CD4-positive, alpha-beta T cell treated with Interleukin-4 for 1 hour (primary cell): ENCODE data around the gene PLXNA1.
A peak's percentile ranks its signal among the peaks of the same experiment; 100 is the strongest.

Source experiments
- DNase-seq, 2 donors: peaks; one replicate each; pipeline ENCODE4 v3.0.0-alpha.2; 2020 to 2022

PLXNA1 gene

GRCh38 chr3:126982471-126983175 is at the start of gene PLXNA1:
TSS of gene PLXNA1 (plus strand) at chr3:126983115. CDS start at chr3:126988594, 5,479 bp downstream.
- DNase-seq = peak; percentile 90 to 93

DNA sequence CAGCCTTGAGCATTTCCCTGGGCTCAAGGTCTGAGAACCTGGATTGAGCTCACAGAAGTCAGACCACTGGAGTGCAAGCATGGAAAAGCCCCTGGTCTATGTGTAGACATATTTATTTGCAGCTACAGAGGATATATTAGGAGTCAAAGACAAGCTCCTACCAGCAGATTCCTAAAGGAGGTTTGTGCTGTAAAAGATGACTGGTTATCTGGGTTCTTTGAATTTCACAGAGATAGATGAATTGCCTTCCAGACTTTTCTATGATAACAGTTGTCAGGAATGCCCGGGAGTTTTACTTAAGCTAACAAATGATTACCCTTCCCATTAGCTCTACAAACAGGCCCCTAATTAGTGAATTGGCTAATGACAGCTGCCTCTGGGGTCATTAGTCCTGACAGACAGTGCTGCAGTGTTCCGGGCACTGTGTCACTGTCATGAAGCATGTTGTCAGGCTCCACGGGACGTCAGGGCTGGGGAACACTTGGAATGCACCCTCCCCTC is 48.8 kb upstream of the PLXNA1 start:
- no peak for DNase-seq

DNA sequence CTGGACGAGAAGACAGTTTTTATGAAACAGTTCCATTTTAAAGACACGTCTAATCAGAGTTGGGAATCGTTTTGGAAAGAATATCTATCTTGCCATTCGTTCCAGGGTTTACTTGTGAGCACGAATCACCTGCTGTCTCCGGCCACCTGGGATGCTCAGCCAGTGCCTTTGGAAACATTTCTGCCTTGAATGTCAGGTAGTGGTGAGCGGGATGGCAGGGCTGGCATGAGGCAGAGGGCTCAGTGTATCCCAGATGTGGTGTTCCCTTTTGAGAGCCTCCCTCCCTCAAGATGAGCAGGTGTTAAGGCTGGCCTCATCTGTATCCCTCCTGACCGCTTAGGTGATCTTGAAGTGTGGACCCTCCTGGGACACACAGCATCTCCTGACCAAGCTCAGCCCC is 47.9 kb upstream of the PLXNA1 start:
- no peak for DNase-seq

DNA sequence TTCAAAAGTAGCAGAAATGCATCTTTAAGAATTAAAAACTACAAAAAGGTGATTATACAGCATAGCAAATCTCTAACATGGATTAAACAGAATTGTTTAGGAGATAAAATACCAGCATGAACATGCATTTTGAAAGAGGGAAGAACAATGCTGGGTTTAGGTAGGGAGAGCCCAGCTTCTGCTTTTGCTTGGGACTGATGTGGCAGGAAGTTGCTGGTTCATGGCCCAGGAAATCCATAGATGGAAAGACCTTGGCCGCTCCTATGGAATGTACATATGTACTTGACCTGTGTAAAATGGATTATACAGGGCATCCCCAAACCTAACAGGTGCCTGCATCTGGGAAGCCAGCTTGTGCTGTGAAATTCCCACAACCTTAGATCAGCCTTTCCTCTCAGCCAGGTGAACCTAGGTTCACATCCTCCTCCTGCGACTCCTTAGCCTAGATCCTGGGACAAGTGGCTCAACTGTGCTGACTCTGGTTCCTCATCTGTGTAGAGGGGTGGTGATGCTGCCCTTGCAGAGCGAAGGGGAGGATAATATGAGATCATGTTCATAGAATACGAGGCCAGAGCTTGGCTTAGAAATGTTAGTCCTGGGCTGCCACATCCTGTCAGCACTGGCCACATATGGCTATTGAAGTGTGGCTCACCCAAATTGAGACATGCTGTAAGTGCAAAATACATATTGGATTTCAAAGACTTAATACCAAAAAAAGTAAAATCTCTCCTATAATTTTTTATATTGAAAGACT is 47.0 kb upstream of the PLXNA1 start:
- DNase-seq = no peak

DNA sequence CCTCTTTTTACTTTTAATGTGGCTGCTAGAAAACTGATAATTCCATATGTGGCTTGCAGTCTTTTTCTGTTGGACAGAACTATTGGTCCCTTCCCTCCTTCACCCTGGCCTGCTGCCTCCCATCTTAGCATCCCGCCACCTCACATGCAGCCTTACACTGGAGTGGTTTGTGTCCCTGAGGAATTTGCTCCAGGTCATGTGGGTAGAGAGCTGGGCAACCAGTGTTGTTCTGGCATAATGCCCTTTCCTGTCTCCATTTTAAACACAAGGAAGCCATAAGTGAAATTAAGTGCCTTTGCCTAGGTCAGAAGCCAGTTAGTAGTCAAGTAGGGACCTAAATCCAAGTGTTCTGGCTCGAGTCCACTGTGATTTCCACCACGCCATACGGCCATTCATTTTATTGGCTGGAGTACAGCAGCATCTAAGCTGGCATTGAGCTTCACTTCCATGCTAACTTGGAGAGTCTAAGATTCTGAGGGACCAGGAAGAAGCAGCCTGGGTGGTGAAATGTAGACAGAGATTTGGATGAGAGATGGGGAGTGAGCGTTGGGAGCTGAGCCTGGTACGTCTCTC is 46.0 kb upstream of the PLXNA1 start:
- no peak for DNase-seq

DNA sequence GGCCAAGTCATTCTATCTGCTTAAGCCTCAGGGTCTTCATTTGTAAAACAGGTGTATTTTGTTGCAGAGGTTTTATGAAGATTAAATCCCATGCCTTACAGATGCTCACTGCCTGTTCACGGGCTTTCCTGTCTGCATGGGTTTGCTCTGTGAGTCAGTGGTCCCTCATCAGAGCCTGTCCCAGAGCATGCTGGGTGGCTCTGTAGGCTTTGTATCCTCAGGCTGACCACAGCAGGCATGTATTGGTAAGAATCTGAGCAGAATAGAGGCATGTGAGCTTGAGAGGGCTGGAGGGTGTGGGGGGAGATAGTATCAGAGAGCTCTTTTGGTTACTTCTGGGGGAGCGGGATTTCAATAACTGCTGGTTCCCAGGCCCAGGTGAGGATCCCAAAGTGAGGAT is 45.4 kb upstream of the PLXNA1 start:
- DNase-seq = no peak

- DNase-seq = no peak
Measured at GRCh38 chr3:126937973-126938372, 44.9 kb upstream of the PLXNA1 start.

DNA sequence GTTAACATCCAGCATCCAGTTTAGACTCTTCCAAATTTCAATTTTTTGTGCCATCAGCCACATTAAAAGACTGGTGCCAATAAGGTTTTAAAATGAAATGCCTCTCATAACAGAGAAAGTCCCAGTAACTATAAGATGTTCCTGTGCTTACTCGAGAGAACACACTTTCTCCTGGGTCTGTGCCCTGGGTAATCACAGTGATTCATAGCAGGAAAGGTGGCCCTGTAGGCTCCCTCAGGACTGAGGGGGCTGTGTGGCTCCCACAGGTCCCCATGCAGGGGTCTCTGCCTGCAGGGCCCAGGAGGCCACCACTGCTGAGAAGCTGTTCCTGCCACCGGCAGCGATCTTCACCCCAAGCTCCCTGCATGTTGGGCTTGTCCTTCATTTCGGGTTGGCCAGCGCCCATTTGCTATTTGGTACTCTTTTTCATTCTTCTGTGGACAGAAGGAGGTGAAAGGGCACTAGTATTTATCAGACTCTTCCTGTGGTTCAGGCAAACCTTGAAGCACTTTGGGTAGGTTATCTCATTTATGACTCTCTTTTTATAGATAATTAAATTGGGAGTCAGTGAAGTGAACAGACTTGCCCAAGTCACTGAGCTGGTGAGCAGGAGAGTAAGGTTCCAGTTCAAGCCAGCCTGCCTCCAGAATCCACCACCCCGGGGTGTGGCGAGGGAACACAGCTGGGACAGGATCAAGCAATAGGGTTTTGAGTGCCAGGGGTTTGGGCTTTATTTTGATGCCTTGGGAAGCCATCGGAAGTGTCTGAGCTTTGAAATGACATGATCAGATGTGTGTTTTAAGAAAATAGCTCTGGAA is 44.2 kb upstream of the PLXNA1 start:
- DNase-seq = no peak

GRCh38 chr3:126939338-126939718 is 43.6 kb upstream of the PLXNA1 start:
- DNase-seq = no peak

- DNase-seq = no peak
Measured at GRCh38 chr3:126939733-126940132, 43.2 kb upstream of the PLXNA1 start.

GRCh38 chr3:126941721-126942270 is 41.1 kb upstream of the PLXNA1 start:
- no peak for DNase-seq

DNA sequence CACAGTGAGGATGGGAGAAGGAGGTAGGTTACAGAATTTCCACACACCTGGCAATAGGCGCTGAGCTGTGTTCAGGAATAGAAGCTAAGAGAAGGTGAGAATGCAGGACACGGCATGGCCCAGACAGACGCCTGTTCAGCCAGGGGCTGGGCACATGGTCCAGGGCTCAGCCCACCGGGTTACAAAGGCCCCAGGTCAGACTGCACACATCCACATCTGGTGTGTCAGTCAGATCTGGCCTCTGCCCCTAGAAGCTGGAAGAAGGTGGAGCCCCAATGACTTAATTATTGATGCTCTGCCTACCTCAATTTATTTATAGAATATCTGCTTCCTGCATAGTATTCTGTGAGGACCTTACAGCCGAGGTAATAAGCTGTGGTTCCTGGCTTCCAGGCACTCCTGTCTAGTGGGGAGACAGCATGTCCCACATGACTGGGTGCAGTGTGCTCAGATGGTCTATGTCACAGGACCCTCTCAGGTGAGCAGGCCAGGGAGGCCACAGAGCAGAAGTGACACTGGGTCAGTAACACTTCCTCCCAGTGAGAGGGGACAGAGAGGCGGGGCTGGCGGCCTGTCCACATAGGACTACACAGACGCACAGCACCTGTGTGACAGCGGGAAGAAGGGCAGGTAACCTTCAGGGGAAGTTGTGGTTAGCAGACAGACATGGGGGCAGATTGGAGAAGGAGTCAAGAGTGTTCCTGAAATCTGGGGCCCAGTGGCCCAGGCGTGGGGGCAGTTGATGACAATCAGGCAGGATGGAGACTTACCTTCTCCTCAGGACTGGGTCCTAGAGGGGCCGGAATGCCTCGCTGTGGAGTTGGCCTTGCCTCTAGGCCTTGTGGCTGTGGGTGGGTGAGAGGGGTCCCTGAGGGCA is 38.6 kb upstream of the PLXNA1 start:
- no peak for DNase-seq

DNA sequence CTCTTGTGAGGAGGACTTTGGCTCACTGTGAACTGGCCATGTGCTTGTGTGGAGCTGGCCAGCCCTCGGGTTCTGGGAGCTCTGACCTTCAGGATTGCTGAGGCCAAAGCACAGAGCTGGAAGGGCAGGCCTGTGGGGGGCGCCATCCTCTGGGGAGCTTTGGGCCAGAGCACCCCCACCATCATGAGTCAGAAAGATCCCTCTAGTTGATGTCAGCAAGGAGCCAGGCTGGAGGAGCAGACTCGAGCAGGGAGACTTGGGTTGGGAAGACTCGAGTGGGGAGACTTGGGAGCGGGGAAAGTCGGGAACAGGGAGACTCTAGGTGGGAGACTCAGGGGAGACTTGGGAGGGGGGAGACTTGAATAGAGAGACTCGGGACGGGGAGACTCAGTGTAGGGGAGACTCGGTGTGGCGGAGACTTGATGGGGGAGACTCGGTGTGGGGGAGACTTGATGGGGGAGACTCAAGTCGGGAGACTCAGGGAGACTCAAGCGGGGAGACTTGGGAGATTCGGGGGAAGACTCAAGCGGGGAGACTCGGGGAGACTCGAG is 37.7 kb upstream of the PLXNA1 start:
- no peak for DNase-seq

DNA sequence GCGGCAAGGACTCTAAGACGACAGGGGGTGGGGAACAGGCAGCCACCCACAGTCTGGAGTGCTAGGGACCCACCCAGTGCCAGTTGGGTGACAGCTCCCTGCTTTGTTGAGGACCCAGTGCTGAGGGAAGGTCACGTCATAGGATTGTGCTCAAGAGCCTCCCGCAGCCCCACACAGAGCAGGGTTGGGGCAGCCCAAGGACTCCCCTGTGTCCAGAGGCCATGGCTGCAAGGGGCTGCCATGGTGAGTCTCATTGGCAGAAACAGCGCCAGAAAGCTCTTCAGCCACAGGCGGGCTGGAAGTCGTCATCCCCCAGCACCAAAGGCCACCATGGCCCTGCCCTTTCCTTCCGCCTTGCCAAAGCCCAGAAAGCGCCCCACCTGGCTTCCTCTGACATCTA is 37.0 kb upstream of the PLXNA1 start:
- DNase-seq = no peak

- no peak for DNase-seq
Measured at GRCh38 chr3:126946405-126946804, 36.5 kb upstream of the PLXNA1 start.

DNA sequence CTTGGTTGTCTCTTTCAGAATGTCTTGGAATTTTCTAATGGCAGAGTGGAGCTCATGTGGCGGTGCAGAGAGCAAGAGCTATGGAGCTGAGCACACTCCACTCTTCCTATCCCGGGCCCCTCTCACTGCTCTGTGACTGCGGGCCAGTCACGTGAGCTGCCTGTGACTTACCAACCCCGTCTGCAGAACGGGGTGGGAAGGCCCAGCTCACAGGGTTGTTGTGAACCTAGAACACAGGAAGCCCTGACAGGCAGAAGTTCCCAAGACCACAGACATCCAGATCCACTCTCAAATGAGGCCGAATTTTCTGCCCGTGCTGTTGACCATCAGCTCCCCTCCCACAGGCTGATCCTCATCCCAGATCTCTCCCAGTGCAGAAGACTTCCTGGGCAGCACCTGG is 35.5 kb upstream of the PLXNA1 start:
- DNase-seq = no peak

GRCh38 chr3:126948980-126949535 is 33.9 kb upstream of the PLXNA1 start:
- no peak for DNase-seq

DNA sequence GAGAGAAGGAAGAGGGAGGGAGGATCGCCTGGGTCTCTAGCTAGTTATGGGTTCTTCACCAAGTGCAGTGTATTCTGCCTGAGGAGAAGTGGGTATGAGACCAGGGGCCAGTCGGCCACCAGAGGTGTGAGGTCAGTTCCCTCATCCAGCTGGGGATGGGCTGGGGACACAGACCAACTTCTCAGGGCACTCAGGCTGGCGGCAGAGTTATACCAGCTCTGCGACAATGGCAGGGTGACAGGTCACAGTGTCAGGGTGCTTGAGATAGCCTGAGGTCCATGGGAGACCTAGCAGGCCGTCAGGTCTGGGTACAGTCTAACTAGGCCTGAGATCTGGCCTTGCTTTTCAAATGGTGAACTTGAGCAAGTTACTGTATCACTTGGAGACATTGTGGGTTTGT is 31.4 kb upstream of the PLXNA1 start:
- no peak for DNase-seq

DNA sequence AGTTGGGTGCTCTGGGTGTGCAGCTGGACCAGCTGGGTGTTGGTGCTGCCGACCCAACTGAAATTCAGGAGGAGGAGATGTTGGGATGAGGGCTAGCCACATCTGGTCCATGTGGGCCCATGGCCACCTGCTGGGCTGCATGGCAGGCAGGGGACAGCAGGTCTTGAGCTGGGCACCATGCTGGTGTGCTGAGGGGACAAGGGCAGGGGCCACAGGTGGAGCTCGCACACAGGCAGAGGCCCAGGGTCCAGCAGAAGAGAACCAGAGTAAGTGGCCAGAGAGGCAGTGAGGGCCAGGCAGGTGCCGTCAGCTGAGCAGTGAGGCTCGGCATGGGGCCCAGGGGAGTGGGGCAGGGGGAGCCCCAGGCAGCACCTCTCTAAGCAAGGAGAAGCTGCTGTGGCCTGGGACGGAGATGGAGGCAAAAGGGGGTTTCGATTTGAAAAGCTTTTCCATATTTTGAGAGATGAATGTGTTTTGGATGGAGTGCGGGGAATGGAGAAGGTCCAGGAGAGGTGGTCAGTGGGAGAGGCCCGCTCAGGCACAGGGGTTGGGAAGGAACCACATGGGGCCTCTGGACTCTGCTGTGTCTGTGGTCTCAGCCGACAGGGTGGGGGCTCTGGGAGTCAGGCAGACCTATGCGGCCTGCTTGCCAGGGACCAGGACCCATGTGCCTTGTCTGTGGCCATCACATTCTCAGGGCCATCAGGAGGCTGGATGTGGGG is 30.5 kb upstream of the PLXNA1 start:
- no peak for DNase-seq

GRCh38 chr3:126952983-126953660 is 29.8 kb upstream of the PLXNA1 start:
- no peak for DNase-seq
